Measurements from ENCODE around the gene MAP3K10. TPM values are rescaled to one million over a fixed set of nuclear protein-coding genes. Genes with fewer than 3 reads are reported as not detected.
"Not testable (repeated sequence)": the region's sequence is repeated elsewhere in the genome, so short reads cannot be mapped to it uniquely, and the experiment has no call there.

The MAP3K10 gene
- polyA plus RNA-seq, 1 donor, result 10.1 TPM

DNA sequence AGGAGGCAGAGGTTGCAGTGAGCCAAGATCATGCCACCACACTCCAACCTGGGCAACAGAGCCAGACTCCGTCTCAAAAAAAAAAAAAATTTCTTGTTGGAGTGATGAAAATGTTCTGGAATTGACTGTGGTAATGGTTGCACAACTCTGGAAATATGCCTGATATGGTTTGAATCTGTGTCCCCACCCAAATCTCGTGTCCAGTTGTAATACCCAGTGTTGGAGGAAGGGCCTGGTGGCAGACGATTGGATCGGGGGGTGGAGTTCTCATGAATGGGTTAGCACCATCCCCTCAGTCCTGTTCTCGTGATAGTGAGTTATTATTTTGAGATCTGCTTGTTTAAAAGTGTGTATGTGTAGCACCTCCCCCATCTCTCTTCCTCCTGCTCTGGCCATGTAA, 41.1 kb upstream of the MAP3K10 start:
- Histone ChIP-seq H3K27ac (ENCODE audit: low read length) (no peak overlapping the region), H3K36me3 (ENCODE audit: control insufficient read depth, insufficient read depth, low read length) (no peaks in the 10 kb centered on the region), H3K9me3 (ENCODE audit: control insufficient read depth, low read depth, low read length) (no peaks in the 10 kb centered on the region), H3K4me3 (ENCODE audit: low read length) (no peak overlapping the region), H3K4me1 (ENCODE audit: control insufficient read depth, insufficient read depth, low read length) (no peaks in the 10 kb centered on the region), H3K27me3 (ENCODE audit: control insufficient read depth, insufficient read depth, low read length) (no peaks in the 10 kb centered on the region)
- no CpG with 5 or more reads among the region's 5 CpGs for WGBS (ENCODE audit: insufficient coverage, low lambda C conversion rate)
- no peak for DNase-seq

- Histone ChIP-seq H3K4me3 (ENCODE audit: low read length) (no peak overlapping the region), H3K36me3 (ENCODE audit: control insufficient read depth, insufficient read depth, low read length) (no peaks in the 10 kb centered on the region), H3K9me3 (ENCODE audit: control insufficient read depth, low read depth, low read length) (no peaks in the 10 kb centered on the region), H3K27me3 (ENCODE audit: control insufficient read depth, insufficient read depth, low read length) (no peaks in the 10 kb centered on the region), H3K27ac (ENCODE audit: low read length) (no peak overlapping the region), H3K4me1 (ENCODE audit: control insufficient read depth, insufficient read depth, low read length) (no peaks in the 10 kb centered on the region)
- no CpG with 5 or more reads among the region's 11 CpGs for WGBS (ENCODE audit: insufficient coverage, low lambda C conversion rate)
- DNase-seq, result no peak
Observed at GRCh38 chr19:40154121-40154680, 37.0 kb upstream of the MAP3K10 start.

GRCh38 chr19:40155749-40156265, 35.4 kb upstream of the MAP3K10 start:
- Histone ChIP-seq H3K4me1 (ENCODE audit: control insufficient read depth, insufficient read depth, low read length) (no peaks in the 10 kb centered on the region), H3K9me3 (ENCODE audit: control insufficient read depth, low read depth, low read length) (no peaks in the 10 kb centered on the region), H3K27ac (ENCODE audit: low read length) (no peak overlapping the region), H3K27me3 (ENCODE audit: control insufficient read depth, insufficient read depth, low read length) (no peaks in the 10 kb centered on the region), H3K4me3 (ENCODE audit: low read length) (no peak overlapping the region), H3K36me3 (ENCODE audit: control insufficient read depth, insufficient read depth, low read length) (no peaks in the 10 kb centered on the region)
- DNase-seq, result no peak
- 40% methylated on average over 1 of the region's 8 CpGs for WGBS (ENCODE audit: insufficient coverage, low lambda C conversion rate)

GRCh38 chr19:40157059-40157458, 34.2 kb upstream of the MAP3K10 start:
- Histone ChIP-seq H3K27me3 (ENCODE audit: control insufficient read depth, insufficient read depth, low read length) (no peaks in the 10 kb centered on the region), H3K4me1 (ENCODE audit: control insufficient read depth, insufficient read depth, low read length) (no peaks in the 10 kb centered on the region), H3K36me3 (ENCODE audit: control insufficient read depth, insufficient read depth, low read length) (no peaks in the 10 kb centered on the region), H3K27ac (ENCODE audit: low read length) (no peak overlapping the region), H3K9me3 (ENCODE audit: control insufficient read depth, low read depth, low read length) (no peaks in the 10 kb centered on the region), H3K4me3 (ENCODE audit: low read length) (no peak overlapping the region)
- WGBS (ENCODE audit: insufficient coverage, low lambda C conversion rate), result 100% methylated on average over 1 of the region's 6 CpGs
- DNase-seq, result no peak

DNA sequence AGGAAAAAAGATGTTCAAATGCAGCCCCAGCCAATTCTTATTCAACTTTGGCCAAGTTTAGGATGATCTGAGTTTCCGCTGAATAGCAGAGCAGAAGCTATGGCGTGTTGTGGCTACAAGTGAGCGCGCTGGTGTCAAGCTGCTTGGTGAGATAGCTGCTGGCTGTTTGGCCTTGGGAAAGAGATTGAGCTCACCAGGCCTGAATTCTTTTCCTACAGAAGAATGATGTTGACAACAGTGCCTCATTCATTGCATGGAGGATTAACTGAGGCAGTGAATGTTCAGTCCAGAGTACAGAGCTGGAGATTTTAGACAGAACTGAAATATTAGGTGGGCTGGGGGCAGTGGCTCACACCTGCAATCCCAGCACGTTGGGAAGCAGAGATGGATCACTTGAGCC, 31.5 kb upstream of the MAP3K10 start:
- Histone ChIP-seq H3K27me3 (ENCODE audit: control insufficient read depth, insufficient read depth, low read length) (no peaks in the 10 kb centered on the region), H3K4me1 (ENCODE audit: control insufficient read depth, insufficient read depth, low read length) (no peaks in the 10 kb centered on the region), H3K9me3 (ENCODE audit: control insufficient read depth, low read depth, low read length) (no peaks in the 10 kb centered on the region), H3K36me3 (ENCODE audit: control insufficient read depth, insufficient read depth, low read length) (no peaks in the 10 kb centered on the region), H3K4me3 (ENCODE audit: low read length) (no peak overlapping the region), H3K27ac (ENCODE audit: low read length) (no peak overlapping the region)
- no CpG with 5 or more reads among the region's 5 CpGs for WGBS (ENCODE audit: insufficient coverage, low lambda C conversion rate)
- no peak for DNase-seq

GRCh38 chr19:40162104-40162503, 29.1 kb upstream of the MAP3K10 start:
- H3K4me3 ChIP-seq (ENCODE audit: low read length), result no peak overlapping the region
- DNase-seq, result no peak
- no CpG with 5 or more reads among the region's 3 CpGs for WGBS (ENCODE audit: insufficient coverage, low lambda C conversion rate)
- H3K4me1 ChIP-seq (ENCODE audit: control insufficient read depth, insufficient read depth, low read length), result no peaks in the 10 kb centered on the region
- no peaks in the 10 kb centered on the region for H3K9me3 ChIP-seq (ENCODE audit: control insufficient read depth, low read depth, low read length)
- H3K27ac ChIP-seq (ENCODE audit: low read length), result no peak overlapping the region
- H3K27me3 ChIP-seq (ENCODE audit: control insufficient read depth, insufficient read depth, low read length), result no peaks in the 10 kb centered on the region
- no peaks in the 10 kb centered on the region for H3K36me3 ChIP-seq (ENCODE audit: control insufficient read depth, insufficient read depth, low read length)

- no peak for DNase-seq
- H3K27me3 ChIP-seq (ENCODE audit: control insufficient read depth, insufficient read depth, low read length), result no peaks in the 10 kb centered on the region
- H3K4me3 ChIP-seq (ENCODE audit: low read length), result no peak overlapping the region
- no peak overlapping the region for H3K27ac ChIP-seq (ENCODE audit: low read length)
- WGBS (ENCODE audit: insufficient coverage, low lambda C conversion rate), result no CpG with 5 or more reads among the region's 4 CpGs
- H3K9me3 ChIP-seq (ENCODE audit: control insufficient read depth, low read depth, low read length), result no peaks in the 10 kb centered on the region
- H3K36me3 ChIP-seq (ENCODE audit: control insufficient read depth, insufficient read depth, low read length), result no peaks in the 10 kb centered on the region
- H3K4me1 ChIP-seq (ENCODE audit: control insufficient read depth, insufficient read depth, low read length), result no peaks in the 10 kb centered on the region
Observed at GRCh38 chr19:40163541-40164129, 27.6 kb upstream of the MAP3K10 start.

DNA sequence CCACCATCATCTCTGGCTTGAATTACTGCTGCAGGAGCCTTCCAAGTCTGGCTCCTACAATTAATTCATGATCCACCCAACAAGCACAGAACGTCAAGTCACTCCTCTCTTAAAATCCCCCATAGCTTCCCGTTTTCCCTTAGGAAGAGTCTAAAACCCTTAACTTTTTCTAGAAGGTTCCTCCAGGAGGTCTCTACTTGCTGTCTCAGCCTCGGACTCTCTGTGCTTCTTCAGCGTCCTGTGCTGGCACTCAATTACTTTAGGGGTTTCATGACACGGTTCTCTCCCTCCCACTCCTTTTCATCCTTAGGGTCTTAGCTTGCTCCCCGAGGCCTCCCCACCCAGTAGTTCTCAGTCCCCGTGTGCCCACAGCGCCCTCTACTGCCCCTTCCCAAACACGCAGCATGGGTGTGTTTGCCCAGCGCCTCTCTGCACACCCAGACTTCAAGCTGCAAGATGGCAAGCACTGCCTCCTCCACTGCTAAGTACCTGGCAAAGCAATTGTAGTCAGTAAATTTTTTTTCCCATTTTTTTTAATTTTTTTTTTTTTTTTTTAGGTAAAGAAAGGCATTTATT, 25.8 kb upstream of the MAP3K10 start:
- Histone ChIP-seq H3K4me3 (ENCODE audit: low read length) (no peak overlapping the region), H3K36me3 (ENCODE audit: control insufficient read depth, insufficient read depth, low read length) (no peaks in the 10 kb centered on the region), H3K27ac (ENCODE audit: low read length) (no peak overlapping the region), H3K27me3 (ENCODE audit: control insufficient read depth, insufficient read depth, low read length) (no peaks in the 10 kb centered on the region), H3K4me1 (ENCODE audit: control insufficient read depth, insufficient read depth, low read length) (no peaks in the 10 kb centered on the region), H3K9me3 (ENCODE audit: control insufficient read depth, low read depth, low read length) (no peaks in the 10 kb centered on the region)
- DNase-seq, result peak; percentile 5 to 11
- WGBS (ENCODE audit: insufficient coverage, low lambda C conversion rate), result no CpG with 5 or more reads among the region's 10 CpGs

- H3K4me1 ChIP-seq (ENCODE audit: control insufficient read depth, insufficient read depth, low read length); H3K27ac ChIP-seq (ENCODE audit: low read length); H3K9me3 ChIP-seq (ENCODE audit: control insufficient read depth, low read depth, low read length); DNase-seq; H3K36me3 ChIP-seq (ENCODE audit: control insufficient read depth, insufficient read depth, low read length); H3K27me3 ChIP-seq (ENCODE audit: control insufficient read depth, insufficient read depth, low read length); H3K4me3 ChIP-seq (ENCODE audit: low read length): not testable (repeated sequence)
- no CpG with 5 or more reads among the region's 30 CpGs for WGBS (ENCODE audit: insufficient coverage, low lambda C conversion rate)
Observed at GRCh38 chr19:40169482-40170302, 21.5 kb upstream of the MAP3K10 start.

DNA sequence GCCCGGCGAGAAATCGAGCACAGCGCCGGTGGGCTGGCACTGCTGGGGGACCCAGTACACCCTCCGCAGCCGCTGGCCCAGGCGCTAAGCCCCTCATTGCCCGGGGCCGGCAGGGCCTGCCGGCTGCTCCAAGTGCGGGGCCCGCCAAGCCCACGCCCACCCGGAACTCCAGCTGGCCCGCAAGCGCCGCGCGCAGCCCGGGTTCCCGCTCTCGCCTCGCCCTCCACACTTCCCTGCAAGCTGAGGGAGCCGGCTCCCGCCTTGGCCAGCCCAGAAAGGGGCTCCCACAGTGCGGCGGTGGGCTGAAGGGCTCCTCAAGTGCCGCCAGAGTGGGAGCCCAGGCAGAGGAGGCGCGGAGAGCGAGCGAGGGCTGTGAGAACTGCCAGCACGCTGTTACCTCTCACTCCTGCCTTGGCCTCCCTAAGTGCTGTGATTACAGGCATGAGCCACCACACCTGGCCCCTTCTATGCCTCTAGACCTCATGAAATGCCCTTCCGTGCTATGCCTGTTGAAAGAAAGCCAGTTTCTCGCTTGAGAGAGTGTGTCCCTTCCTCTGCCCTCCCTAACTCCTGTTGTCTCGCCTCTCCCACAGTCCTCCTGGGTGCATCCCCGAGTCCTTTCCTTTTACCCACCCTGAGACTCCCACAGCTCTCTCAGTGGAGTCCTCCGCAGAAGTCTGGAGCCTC, 20.8 kb upstream of the MAP3K10 start:
- H3K4me3 ChIP-seq (ENCODE audit: low read length); H3K27ac ChIP-seq (ENCODE audit: low read length); H3K9me3 ChIP-seq (ENCODE audit: control insufficient read depth, low read depth, low read length); DNase-seq; H3K4me1 ChIP-seq (ENCODE audit: control insufficient read depth, insufficient read depth, low read length); H3K27me3 ChIP-seq (ENCODE audit: control insufficient read depth, insufficient read depth, low read length); H3K36me3 ChIP-seq (ENCODE audit: control insufficient read depth, insufficient read depth, low read length): not testable (repeated sequence)
- 80% methylated on average over 2 of the region's 39 CpGs for WGBS (ENCODE audit: insufficient coverage, low lambda C conversion rate)

Measured in large intestine (tissue), 3 donors.